Measurements from ENCODE around the gene ACAA2. TPM values are rescaled to one million over a fixed set of nuclear protein-coding genes. Genes with fewer than 3 reads are reported as not detected.

The ACAA2 gene
- total and polyA plus RNA-seq, 4 donors: 35.2 to 52.8 (median 44.9) TPM

- ATAC-seq (ENCODE audit: insufficient read depth, low FRiP score) (no peak), DNase-seq (no peak)
- H3K4me1 ChIP-seq (ENCODE audit: control insufficient read depth in 5 of 5, insufficient read depth in 5 of 5, low read length in 5 of 5): no peaks in the 10 kb centered on the region
- no peak overlapping the region for H3K4me3 ChIP-seq
- no peak overlapping the region for H3K27ac ChIP-seq (ENCODE audit: low read depth in 1 of 2, low read length in 1 of 2)
- H3K9ac ChIP-seq (ENCODE audit: insufficient read depth in 1 of 2, low read length in 2 of 2): no peak overlapping the region
- no peaks in the 10 kb centered on the region for H3K36me3 ChIP-seq (ENCODE audit: control insufficient read depth in 4 of 4, insufficient read depth in 4 of 4, low read length in 4 of 4)
- TF ChIP-seq CTCF (IDR thresholded peaks at IDR 0.05; ENCODE audit: control extremely low read depth, extremely low read depth): no peak
- 92 to 98% methylated on average over 2 of the region's 2 CpGs for WGBS, 2 donors
- no peaks in the 10 kb centered on the region for H3K27me3 ChIP-seq (ENCODE audit: control insufficient read depth in 3 of 3, insufficient read depth in 3 of 3, low read length in 2 of 3)
- peaks cover 0 to 2% (median 0%) of the 10 kb centered on the region in 4 donors for H3K9me3 ChIP-seq (ENCODE audit: control insufficient read depth in 4 of 4, insufficient read depth in 3 of 4, low read length in 3 of 4)
Observed at GRCh38 chr18:49763590-49763989, 49.7 kb downstream of the ACAA2 start.

GRCh38 chr18:49762191-49763077 is 50.9 kb downstream of the ACAA2 start:
- no peak for ATAC-seq (ENCODE audit: insufficient read depth, low FRiP score)
- no peak for TF ChIP-seq CTCF (IDR thresholded peaks at IDR 0.05; ENCODE audit: control extremely low read depth, extremely low read depth)
- no peak overlapping the region for H3K27ac ChIP-seq (ENCODE audit: low read depth in 1 of 2, low read length in 1 of 2)
- DNase-seq: no peak
- no peak overlapping the region for H3K4me3 ChIP-seq
- no peak overlapping the region for H3K9ac ChIP-seq (ENCODE audit: insufficient read depth in 1 of 2, low read length in 2 of 2)
- H3K4me1 ChIP-seq (ENCODE audit: control insufficient read depth in 5 of 5, insufficient read depth in 5 of 5, low read length in 5 of 5): no peaks in the 10 kb centered on the region
- 89 to 91% methylated on average over 34 to 35 of the region's 35 CpGs for WGBS, 2 donors
- H3K36me3 ChIP-seq (ENCODE audit: control insufficient read depth in 4 of 4, insufficient read depth in 4 of 4, low read length in 4 of 4): no peaks in the 10 kb centered on the region
- no peaks in the 10 kb centered on the region for H3K27me3 ChIP-seq (ENCODE audit: control insufficient read depth in 3 of 3, insufficient read depth in 3 of 3, low read length in 2 of 3)
- peaks cover 0 to 2% (median 0%) of the 10 kb centered on the region in 4 donors for H3K9me3 ChIP-seq (ENCODE audit: control insufficient read depth in 4 of 4, insufficient read depth in 3 of 4, low read length in 3 of 4)

GRCh38 chr18:49761771-49762170 is 51.6 kb downstream of the ACAA2 start:
- Histone ChIP-seq H3K4me1 (ENCODE audit: control insufficient read depth in 5 of 5, insufficient read depth in 5 of 5, low read length in 5 of 5) (no peaks in the 10 kb centered on the region), H3K27ac (ENCODE audit: low read depth in 1 of 2, low read length in 1 of 2) (no peak overlapping the region), H3K36me3 (ENCODE audit: control insufficient read depth in 4 of 4, insufficient read depth in 4 of 4, low read length in 4 of 4) (no peaks in the 10 kb centered on the region), H3K4me3 (no peak overlapping the region), H3K9ac (ENCODE audit: insufficient read depth in 1 of 2, low read length in 2 of 2) (no peak overlapping the region), H3K27me3 (ENCODE audit: control insufficient read depth in 3 of 3, insufficient read depth in 3 of 3, low read length in 2 of 3) (no peaks in the 10 kb centered on the region), H3K9me3 (ENCODE audit: control insufficient read depth in 4 of 4, insufficient read depth in 3 of 4, low read length in 3 of 4) (peaks cover 0 to 1% (median 0%) of the 10 kb centered on the region in 4 donors)
- DNase-seq (no peak), ATAC-seq (ENCODE audit: insufficient read depth, low FRiP score) (no peak)
- no peak for TF ChIP-seq CTCF (IDR thresholded peaks at IDR 0.05; ENCODE audit: control extremely low read depth, extremely low read depth)
- WGBS, 2 donors: 87 to 91% methylated on average over 10 of the region's 10 CpGs
